ENCODE measurements around the gene GNG2. TPM values are rescaled to one million over a fixed set of nuclear protein-coding genes. Genes with fewer than 3 reads are reported as not detected.

The GNG2 gene
- total RNA-seq, 1 experiment from 2014 or later = 0.33 TPM

DNA sequence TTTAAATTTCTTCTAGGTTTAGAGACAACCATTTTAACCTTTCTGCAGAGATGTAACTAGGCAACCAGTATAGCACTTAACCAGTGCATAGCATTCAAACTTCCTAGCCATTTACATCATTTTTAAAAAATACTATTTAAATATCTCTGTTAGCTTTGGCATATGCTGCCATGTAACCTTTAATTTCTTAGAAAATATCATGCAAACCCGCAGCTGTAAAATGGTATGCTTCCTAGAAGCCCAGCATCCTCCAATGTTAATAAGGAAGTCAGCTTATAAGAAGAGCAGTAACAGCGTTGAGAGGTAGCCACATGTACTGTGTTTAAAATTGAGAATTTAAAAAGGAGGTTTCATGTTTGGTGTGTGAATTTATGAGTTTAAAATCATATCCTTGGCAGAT, 22.8 kb downstream of the GNG2 start:
- Histone ChIP-seq H2AFZ (no peak overlapping the region), H3F3A (ENCODE audit: insufficient read depth, low read depth) (no peaks in the 10 kb centered on the region), H3K9me2 (ENCODE audit: insufficient read depth) (no peaks in the 10 kb centered on the region), H3K36me3 (ENCODE audit: low read depth) (no peaks in the 10 kb centered on the region), H4K20me1 (ENCODE audit: insufficient read depth) (no peaks in the 10 kb centered on the region), H3K4me1 (replicated peaks; ENCODE audit: insufficient read depth) (peaks cover 22% of the 10 kb centered on the region), H3K27me3 (ENCODE audit: insufficient read depth, low read depth) (no peaks in the 10 kb centered on the region), H3K4me3 (no peak overlapping the region), H3K9me3 (ENCODE audit: insufficient read depth, low read depth) (no peaks in the 10 kb centered on the region), H3K79me2 (ENCODE audit: low read depth) (no peaks in the 10 kb centered on the region), H3K27ac (no peak overlapping the region), H3K4me2 (no peak overlapping the region)
- ChIA-PET CTCF (no interaction called here), POLR2A (ENCODE audit: unreplicated experiment) (no interaction called here)
- intact Hi-C loops (cut with micrococcal nuclease; ENCODE audit: unreplicated experiment) = no loop called here
- no peak for TF ChIP-seq EZH2 (IDR thresholded peaks at IDR 0.05; ENCODE audit: low read depth)
- TF ChIP-seq, protein P1, sequence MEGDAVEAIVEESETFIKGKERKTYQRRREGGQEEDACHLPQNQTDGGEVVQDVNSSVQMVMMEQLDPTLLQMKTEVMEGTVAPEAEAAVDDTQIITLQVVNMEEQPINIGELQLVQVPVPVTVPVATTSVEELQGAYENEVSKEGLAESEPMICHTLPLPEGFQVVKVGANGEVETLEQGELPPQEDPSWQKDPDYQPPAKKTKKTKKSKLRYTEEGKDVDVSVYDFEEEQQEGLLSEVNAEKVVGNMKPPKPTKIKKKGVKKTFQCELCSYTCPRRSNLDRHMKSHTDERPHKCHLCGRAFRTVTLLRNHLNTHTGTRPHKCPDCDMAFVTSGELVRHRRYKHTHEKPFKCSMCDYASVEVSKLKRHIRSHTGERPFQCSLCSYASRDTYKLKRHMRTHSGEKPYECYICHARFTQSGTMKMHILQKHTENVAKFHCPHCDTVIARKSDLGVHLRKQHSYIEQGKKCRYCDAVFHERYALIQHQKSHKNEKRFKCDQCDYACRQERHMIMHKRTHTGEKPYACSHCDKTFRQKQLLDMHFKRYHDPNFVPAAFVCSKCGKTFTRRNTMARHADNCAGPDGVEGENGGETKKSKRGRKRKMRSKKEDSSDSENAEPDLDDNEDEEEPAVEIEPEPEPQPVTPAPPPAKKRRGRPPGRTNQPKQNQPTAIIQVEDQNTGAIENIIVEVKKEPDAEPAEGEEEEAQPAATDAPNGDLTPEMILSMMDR (conservative IDR thresholded peaks at IDR 0.05) = no peak
- BruUV-seq (replicated peaks) = no TSS peak
- DNase-seq = no peak

DNA sequence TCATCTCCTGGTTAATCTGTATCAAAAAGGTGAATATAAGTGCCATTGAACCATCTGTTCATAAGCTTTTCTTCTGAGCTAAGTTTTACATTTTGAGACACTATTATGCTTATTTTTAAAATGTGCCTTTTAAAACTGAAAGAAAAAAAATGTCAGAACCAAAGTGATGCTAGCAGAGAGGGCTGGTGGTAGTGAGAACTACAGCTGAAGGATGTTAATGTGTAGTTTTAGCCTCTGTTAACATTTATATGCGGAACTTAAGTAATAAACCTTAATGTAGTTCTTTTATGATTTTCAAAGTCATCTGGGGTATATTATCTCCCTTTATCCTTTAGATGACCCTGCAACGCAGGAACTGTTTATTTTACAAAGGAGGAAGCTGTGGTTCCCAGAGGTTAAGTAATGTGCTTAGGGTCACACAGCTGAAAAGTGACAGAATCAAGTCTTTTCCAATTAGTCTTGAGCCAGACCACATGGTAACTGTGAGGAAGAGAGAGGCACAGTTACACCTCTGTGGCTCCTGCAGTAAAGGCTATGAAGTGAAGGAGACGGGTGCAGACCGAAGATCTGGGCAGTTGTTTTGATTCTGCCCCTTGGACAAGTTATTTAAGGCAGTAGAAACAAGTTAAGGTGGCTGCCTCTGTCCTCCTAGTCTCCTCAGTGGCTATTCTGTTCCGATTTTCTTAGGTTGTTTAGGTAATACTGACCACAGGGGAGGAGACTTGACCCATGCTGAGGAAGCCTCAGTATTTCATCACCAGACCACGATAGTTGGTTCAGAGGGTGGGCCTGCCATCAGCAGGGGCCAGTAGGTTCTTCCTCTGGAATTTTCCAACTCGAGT, 23.9 kb downstream of the GNG2 start:
- no peak for TF ChIP-seq EZH2 (IDR thresholded peaks at IDR 0.05; ENCODE audit: low read depth)
- TF ChIP-seq, protein P1 (conservative IDR thresholded peaks at IDR 0.05) = no peak
- no TSS peak for BruUV-seq (replicated peaks)
- H3K9me3 ChIP-seq (ENCODE audit: insufficient read depth, low read depth) = no peaks in the 10 kb centered on the region
- no peaks in the 10 kb centered on the region for H3K36me3 ChIP-seq (ENCODE audit: low read depth)
- H3K79me2 ChIP-seq (ENCODE audit: low read depth) = no peaks in the 10 kb centered on the region
- H3F3A ChIP-seq (ENCODE audit: insufficient read depth, low read depth) = no peaks in the 10 kb centered on the region
- ChIA-PET POLR2A (ENCODE audit: unreplicated experiment) (no interaction called here), CTCF (no interaction called here)
- no peaks in the 10 kb centered on the region for H3K27me3 ChIP-seq (ENCODE audit: insufficient read depth, low read depth)
- intact Hi-C loops (cut with micrococcal nuclease; ENCODE audit: unreplicated experiment) = no loop called here
- no peaks in the 10 kb centered on the region for H3K9me2 ChIP-seq (ENCODE audit: insufficient read depth)
- no peak overlapping the region for H3K4me3 ChIP-seq
- H3K4me1 ChIP-seq (replicated peaks; ENCODE audit: insufficient read depth) = peaks cover 22% of the 10 kb centered on the region
- H3K4me2 ChIP-seq = peak overlapping the region; percentile 28
- H3K27ac ChIP-seq = no peak overlapping the region
- no peaks in the 10 kb centered on the region for H4K20me1 ChIP-seq (ENCODE audit: insufficient read depth)
- peak in 1 of 2 experiments; percentile 39 for DNase-seq
- H2AFZ ChIP-seq = peak overlapping the region; percentile 19; the same call in 1 of the 2 replicates

DNA sequence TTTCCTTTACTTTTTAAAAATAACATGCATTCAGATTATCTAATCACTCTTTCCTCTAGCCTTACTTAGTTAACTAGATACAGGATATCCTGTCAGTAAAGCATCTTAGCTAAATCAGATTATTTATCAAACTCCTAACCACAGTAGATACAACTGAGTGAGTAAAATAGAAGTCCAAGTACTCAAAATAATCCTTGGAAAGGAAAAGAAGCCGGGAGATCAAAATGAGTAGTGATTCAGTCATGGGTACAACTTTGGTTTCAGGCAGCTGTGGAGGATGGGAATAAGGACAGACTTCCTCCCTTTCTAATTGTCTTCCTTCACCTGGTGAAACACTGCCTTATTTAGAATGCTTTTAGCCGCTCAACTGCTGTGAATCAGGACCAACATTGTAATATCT, 29.4 kb downstream of the GNG2 start:
- H4K20me1 ChIP-seq (ENCODE audit: insufficient read depth) = no peaks in the 10 kb centered on the region

More for the DNA sequence above, 29.4 kb downstream of the GNG2 start:
- no TSS peak for BruUV-seq (replicated peaks)
- peaks cover 3% of the 10 kb centered on the region for H3K4me1 ChIP-seq (replicated peaks; ENCODE audit: insufficient read depth)
- H3K79me2 ChIP-seq (ENCODE audit: low read depth) = no peaks in the 10 kb centered on the region
- DNase-seq = no peak
- no peaks in the 10 kb centered on the region for H3K9me2 ChIP-seq (ENCODE audit: insufficient read depth)
- CTCF ChIA-PET = no interaction called here
- TF ChIP-seq, protein P1 (conservative IDR thresholded peaks at IDR 0.05) = no peak
- TF ChIP-seq EZH2 (IDR thresholded peaks at IDR 0.05; ENCODE audit: low read depth) = no peak
- no peak overlapping the region for H3K27ac ChIP-seq
- H3K9me3 ChIP-seq (ENCODE audit: insufficient read depth, low read depth) = no peaks in the 10 kb centered on the region
- no peak overlapping the region for H3K4me3 ChIP-seq
- POLR2A ChIA-PET (ENCODE audit: unreplicated experiment) = no interaction called here
- no peak overlapping the region for H2AFZ ChIP-seq
- no peaks in the 10 kb centered on the region for H3K27me3 ChIP-seq (ENCODE audit: insufficient read depth, low read depth)
- intact Hi-C loops (cut with micrococcal nuclease; ENCODE audit: unreplicated experiment) = no loop called here
- no peaks in the 10 kb centered on the region for H3F3A ChIP-seq (ENCODE audit: insufficient read depth, low read depth)
- no peaks in the 10 kb centered on the region for H3K36me3 ChIP-seq (ENCODE audit: low read depth)
- H3K4me2 ChIP-seq = no peak overlapping the region

Data from PC-9 (cell line).